K562 (cell line): ENCODE results near the gene ADORA1. TPM values are rescaled to one million over a fixed set of nuclear protein-coding genes. Genes with fewer than 3 reads are reported as not detected.
A peak's percentile ranks its signal among the peaks of the same experiment; 100 is the strongest.

Experiments used
- CREM ChIP-seq: IDR thresholded peaks from 2 replicates; pipeline ENCODE4 v1.6.1; 2014; ENCODE audit warnings: antibody characterized with exemption, low read depth
- CTCFL ChIP-seq: IDR thresholded peaks from 2 replicates; pipeline ENCODE4 v1.6.1; 2011; ENCODE audit warnings: borderline replicate concordance, low read depth, mild to moderate bottlenecking, moderate library complexity, low read length; ENCODE audit not compliant: insufficient read depth, poor library complexity, severe bottlenecking
- FOXP4 ChIP-seq: sonication (generic); formaldehyde crosslinking; IDR thresholded peaks from 2 replicates; pipeline ENCODE4 v1.8.0; 2022; ENCODE audit warnings: mild to moderate bottlenecking, missing genetic modification reagents, borderline replicate concordance
- HCFC1 ChIP-seq: IDR thresholded peaks from 2 replicates; pipeline ENCODE4 v1.6.1; 2012; ENCODE audit warnings: low read depth, low read length, improper control_type of control experiment
- HDAC2 ChIP-seq: fragments of 450-650 bp; IDR thresholded peaks from 2 replicates; pipeline ENCODE4 v1.6.1; 2016; ENCODE audit warnings: mild to moderate bottlenecking
- MBD1 ChIP-seq: fragments of 250-450 bp; sonication (Bioruptor Pico); IDR thresholded peaks from 2 replicates; pipeline ENCODE4 v1.8.0; 2022; ENCODE audit warnings: inconsistent platforms
- MXD1 ChIP-seq: fragments of 250-450 bp; sonication (Bioruptor Pico); IDR thresholded peaks from 2 replicates; pipeline ENCODE4 v1.8.0; 2021; ENCODE audit warnings: borderline replicate concordance, mild to moderate bottlenecking, moderate library complexity; ENCODE audit not compliant: poor library complexity, severe bottlenecking
- RAD21 ChIP-seq, 2 experiments: fragments of 250-450 bp in 1 of 2; fragments of 450-650 bp in 1 of 2; sonication (Bioruptor Pico) in 1 of 2; formaldehyde crosslinking in 1 of 2; IDR thresholded peaks in 1 of 2; conservative IDR thresholded peaks in 1 of 2; 2 replicates each; pipeline versions ENCODE4 v1.4.0 to v1.8.0; 2020 to 2022; ENCODE audit warnings: mild to moderate bottlenecking in 2 of 2, moderate library complexity in 1 of 2
- WHSC1 ChIP-seq: IDR thresholded peaks from one replicate; pipeline ENCODE4 v1.6.1; 2012; ENCODE audit warnings: low read length, control low read depth, inconsistent platforms
- ZC3H11A ChIP-seq: IDR thresholded peaks from 2 replicates; pipeline ENCODE4 v1.6.1; 2012; ENCODE audit warnings: low read depth, low read length, improper control_type of control experiment
- ZKSCAN8 ChIP-seq: fragments of 200-800 bp; sonication (Bioruptor generic); IDR thresholded peaks from 2 replicates; pipeline ENCODE4 v1.6.1; 2016; ENCODE audit warnings: missing genetic modification characterization, missing compliant biosample characterization
- ZNF41 ChIP-seq: fragments of 250-450 bp; sonication (Bioruptor Pico); conservative IDR thresholded peaks from 2 replicates; pipeline ENCODE4 v1.4.0; 2020; ENCODE audit warnings: mild to moderate bottlenecking
- ZNF551 ChIP-seq: fragments of 250-450 bp; sonication (Bioruptor Pico); IDR thresholded peaks from 2 replicates; pipeline ENCODE4 v1.5.0; 2021; ENCODE audit warnings: mild to moderate bottlenecking, moderate library complexity
- ZNF609 ChIP-seq: sonication (generic); formaldehyde crosslinking; IDR thresholded peaks from 2 replicates; pipeline ENCODE4 v1.8.1; 2023; ENCODE audit warnings: missing genetic modification reagents, mild to moderate bottlenecking, borderline replicate concordance
- polyA plus RNA-seq, 8 experiments: library from polyadenylated mRNA; depleted of rRNA in 4 of 8; stranded (reverse) in 5 of 8; unstranded in 3 of 8; fragments of >200 nt; fragmentation: Nextera tagmentation in 2 of 8; fragmentation: Illumina TruSeq in 1 of 8; extraction: Ambion mirVana in 2 of 8; extraction: Trizol in 1 of 8; gene quantifications; 2 replicates each; pipeline versions ENCODE4 v1.2.1 to v1.2.3, GENCODE V29; 2011 to 2014; ENCODE audit warnings: inconsistent platforms in 1 of 8, missing spikeins in 1 of 8
- total RNA-seq, 7 experiments: library from RNA; depleted of rRNA in 6 of 7; stranded (reverse); fragments of >200 nt in 6 of 7; fragmentation: Illumina TruSeq in 2 of 7; extraction: Trizol in 2 of 7; gene quantifications; 2 replicates each; pipeline versions ENCODE4 v1.2.1 to v1.2.3, GENCODE V29; 2011 to 2021; ENCODE audit warnings: low replicate concordance in 1 of 7

Gene ADORA1
- total and polyA plus RNA-seq, 9 of the 15 experiments (the other 6 are each of a cell fraction or from before 2014, with no cell fraction given), result not detected

GRCh38 chr1:203172184-203173010 lies 44.9 kb downstream of the ADORA1 start (continued):
- TF ChIP-seq RAD21 (CRISPR knock-in tag; conservative IDR thresholded peaks at IDR 0.05 in 1 of 2, IDR thresholded peaks at IDR 0.05 in 1 of 2) (peak; percentile 78 to 86), CTCFL (peak; percentile 30), HDAC2 (no peak), WHSC1 (no peak), ZC3H11A (no peak), CREM (no peak), ZKSCAN8 (no peak), FOXP4 (no peak), MXD1 (CRISPR knock-in tag) (no peak), ZNF551 (no peak), HCFC1 (peak; percentile 34; the same call in 1 of the 2 replicates), MBD1 (CRISPR knock-in tag) (no peak), ZNF41 (no peak), ZNF609 (CRISPR knock-in tag) (no peak)
